Measurements from ENCODE around the gene SMIM3.
"Not testable (repeated sequence)": the region's sequence is repeated elsewhere in the genome, so short reads cannot be mapped to it uniquely, and the experiment has no call there.

The SMIM3 gene

DNA sequence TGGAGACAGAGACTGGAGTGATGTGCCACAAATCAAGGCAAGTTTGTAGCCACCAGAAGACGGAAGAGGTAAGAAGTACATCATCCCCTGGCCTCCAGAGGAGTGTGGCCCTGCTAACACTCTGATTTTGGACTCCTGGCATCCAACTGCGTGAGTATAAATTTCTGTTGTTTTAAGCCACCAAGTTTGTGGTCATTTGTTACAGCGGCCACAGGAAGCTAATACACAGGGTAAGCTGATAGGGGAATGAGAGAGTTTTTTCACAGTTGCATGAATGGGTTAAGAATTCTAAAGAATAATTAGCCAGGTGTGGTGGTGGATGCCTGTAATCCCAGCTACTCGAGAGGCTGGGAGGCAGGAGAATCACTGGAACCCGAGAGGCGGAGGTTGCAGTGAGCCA lies 25.8 kb downstream of the SMIM3 start:
- no peak for DNase-seq (ENCODE audit: extremely low read depth, low read depth)
- TF ChIP-seq, protein P1, sequence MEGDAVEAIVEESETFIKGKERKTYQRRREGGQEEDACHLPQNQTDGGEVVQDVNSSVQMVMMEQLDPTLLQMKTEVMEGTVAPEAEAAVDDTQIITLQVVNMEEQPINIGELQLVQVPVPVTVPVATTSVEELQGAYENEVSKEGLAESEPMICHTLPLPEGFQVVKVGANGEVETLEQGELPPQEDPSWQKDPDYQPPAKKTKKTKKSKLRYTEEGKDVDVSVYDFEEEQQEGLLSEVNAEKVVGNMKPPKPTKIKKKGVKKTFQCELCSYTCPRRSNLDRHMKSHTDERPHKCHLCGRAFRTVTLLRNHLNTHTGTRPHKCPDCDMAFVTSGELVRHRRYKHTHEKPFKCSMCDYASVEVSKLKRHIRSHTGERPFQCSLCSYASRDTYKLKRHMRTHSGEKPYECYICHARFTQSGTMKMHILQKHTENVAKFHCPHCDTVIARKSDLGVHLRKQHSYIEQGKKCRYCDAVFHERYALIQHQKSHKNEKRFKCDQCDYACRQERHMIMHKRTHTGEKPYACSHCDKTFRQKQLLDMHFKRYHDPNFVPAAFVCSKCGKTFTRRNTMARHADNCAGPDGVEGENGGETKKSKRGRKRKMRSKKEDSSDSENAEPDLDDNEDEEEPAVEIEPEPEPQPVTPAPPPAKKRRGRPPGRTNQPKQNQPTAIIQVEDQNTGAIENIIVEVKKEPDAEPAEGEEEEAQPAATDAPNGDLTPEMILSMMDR (IDR thresholded peaks at IDR 0.05; ENCODE audit: low read depth, low read length) = no peak

DNA sequence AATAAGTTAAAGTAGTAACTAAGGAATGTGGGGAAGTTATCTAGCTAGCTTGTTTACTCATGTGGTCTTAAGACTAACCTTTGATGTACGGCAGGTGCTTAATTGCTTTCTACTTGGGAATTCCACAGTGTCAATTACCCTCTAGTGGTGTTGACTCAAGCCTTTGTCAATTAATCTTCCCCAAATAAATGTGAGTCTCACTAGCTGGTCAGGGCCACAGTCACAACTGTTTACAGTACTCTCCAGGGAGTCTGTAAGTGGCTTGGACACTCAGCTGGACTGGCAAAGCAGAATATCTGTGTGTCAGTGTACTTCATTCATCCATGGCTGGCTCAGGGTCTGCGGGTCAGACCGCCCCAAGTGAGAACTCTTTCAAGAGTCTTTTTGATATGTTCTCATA lies 30.8 kb downstream of the SMIM3 start:
- no peak for DNase-seq (ENCODE audit: extremely low read depth, low read depth)
- TF ChIP-seq, protein P1 (IDR thresholded peaks at IDR 0.05; ENCODE audit: low read depth, low read length) = no peak

DNA sequence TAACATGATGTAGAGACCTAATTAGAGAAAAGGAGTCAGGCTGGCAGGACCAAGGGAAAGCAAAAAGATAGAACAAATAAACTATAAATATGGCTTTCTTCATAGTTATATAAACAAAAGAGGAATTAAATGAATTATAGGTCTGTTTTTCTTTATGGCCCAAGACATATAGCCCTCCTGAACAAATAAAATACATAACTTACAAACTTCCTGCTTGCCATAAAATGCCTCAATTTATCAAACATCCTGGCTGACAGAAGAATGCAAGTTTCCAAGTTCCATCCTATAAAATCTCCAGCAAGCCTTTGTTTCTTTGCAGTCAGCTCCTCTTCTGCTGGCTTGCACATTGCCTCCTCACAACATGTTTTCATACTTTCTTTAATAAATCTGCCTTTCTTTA lies 36.5 kb downstream of the SMIM3 start:
- DNase-seq (ENCODE audit: extremely low read depth, low read depth) = no peak
- TF ChIP-seq, protein P1 (IDR thresholded peaks at IDR 0.05; ENCODE audit: low read depth, low read length) = no peak

DNA sequence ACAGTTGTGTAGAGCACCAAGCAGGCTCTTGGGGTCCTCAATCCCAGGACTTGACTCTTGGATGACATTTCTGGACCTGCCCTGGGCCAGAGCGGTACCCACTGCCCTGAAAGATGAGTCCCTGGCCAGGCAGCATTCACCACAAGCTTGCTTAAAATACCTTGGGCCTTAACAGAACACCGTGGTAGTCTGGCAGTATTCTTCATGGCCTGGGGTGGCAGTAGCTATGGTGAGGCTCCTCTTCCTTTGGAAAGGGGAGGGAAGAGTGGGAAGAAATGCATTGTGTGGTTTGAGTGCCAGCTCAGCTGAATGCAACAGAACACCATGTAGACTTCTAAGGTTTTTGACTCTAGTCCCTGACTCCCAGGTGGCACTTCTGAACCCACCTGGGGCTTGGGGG lies 38.4 kb downstream of the SMIM3 start:
- TF ChIP-seq, protein P1 (IDR thresholded peaks at IDR 0.05; ENCODE audit: low read depth, low read length) = no peak
- DNase-seq (ENCODE audit: extremely low read depth, low read depth) = no peak

DNA sequence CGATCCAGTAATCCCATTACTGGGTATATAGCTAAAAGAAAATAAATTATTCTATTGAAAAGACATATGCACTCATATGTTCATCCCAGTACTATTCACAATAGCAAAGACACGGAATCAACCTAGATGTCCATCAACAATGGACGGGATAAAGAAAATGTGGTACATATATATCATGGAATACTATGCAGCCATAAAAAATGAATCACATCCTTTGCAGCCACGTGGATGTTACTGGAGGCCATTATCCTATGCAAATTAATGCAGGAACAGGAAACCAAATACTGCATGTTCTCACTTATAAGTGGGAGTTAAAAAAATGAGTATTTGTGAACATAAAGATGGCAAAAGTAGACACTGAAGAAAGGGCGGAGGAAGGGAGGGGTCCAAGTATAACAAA lies 51.2 kb downstream of the SMIM3 start:
- TF ChIP-seq, protein P1 (IDR thresholded peaks at IDR 0.05; ENCODE audit: low read depth, low read length) = no peak
- no peak for DNase-seq (ENCODE audit: extremely low read depth, low read depth)

DNA sequence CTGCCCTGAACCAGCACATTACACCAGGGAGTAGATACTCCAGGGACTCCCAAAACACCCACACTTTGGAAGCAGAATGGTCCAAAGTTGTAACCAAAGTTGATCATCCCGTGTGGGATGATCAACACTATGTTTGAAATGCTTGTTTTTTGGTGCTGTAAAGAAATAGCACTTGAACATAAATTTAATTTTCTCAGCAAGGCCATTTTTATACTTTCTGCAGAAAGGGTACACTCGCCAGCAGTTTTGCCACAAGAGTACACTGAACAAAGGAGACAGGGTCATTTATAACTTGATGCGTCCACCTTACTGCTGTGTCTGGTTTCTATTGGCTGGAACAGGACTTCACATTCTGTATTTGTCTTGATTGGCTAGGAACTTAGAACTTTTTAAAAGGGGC lies 53.3 kb downstream of the SMIM3 start:
- not testable (repeated sequence) for DNase-seq (ENCODE audit: extremely low read depth, low read depth)

DNA sequence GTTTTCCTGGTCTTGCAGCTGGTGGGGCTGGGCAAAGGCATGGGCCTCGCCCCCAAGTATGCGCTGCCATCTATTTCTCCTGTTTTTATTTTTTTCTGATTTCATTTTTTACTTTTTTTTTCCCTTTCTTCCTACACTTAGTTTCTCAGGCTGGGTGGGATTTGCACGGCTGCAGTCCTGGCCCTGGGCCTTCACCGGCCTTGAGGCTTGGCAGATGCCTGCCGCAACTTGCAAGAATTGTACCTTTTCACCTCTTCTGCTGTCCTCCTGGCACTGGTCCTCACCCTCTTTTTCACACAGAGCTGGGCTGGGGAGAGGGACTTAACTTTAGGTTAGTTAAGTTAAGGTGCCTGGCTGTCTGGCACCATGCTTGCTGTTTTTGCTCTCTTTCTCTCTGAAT lies 57.5 kb downstream of the SMIM3 start:
- DNase-seq (ENCODE audit: extremely low read depth, low read depth) = no peak
- TF ChIP-seq, protein P1 (IDR thresholded peaks at IDR 0.05; ENCODE audit: low read depth, low read length) = no peak

DNA sequence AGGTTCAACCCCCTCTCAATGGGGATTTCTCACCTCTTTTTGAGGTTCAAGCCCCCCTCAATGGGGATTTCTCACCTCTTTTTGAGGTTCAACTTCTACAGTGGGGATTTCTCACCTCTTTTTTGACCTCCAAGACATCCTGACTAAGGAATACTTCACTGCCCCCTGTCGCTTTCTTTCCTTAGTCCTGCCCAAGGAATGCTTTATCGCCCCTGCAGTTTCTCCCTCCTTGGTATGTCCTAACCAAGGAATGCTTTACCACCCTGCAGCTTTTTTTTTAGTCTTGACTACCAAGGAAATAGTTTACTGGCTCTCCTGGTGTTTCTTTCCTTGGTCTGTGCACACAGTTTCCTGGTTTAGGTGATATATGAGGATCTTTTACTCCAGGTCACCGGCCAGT lies 58.1 kb downstream of the SMIM3 start:
- no peak for DNase-seq (ENCODE audit: extremely low read depth, low read depth)

DNA sequence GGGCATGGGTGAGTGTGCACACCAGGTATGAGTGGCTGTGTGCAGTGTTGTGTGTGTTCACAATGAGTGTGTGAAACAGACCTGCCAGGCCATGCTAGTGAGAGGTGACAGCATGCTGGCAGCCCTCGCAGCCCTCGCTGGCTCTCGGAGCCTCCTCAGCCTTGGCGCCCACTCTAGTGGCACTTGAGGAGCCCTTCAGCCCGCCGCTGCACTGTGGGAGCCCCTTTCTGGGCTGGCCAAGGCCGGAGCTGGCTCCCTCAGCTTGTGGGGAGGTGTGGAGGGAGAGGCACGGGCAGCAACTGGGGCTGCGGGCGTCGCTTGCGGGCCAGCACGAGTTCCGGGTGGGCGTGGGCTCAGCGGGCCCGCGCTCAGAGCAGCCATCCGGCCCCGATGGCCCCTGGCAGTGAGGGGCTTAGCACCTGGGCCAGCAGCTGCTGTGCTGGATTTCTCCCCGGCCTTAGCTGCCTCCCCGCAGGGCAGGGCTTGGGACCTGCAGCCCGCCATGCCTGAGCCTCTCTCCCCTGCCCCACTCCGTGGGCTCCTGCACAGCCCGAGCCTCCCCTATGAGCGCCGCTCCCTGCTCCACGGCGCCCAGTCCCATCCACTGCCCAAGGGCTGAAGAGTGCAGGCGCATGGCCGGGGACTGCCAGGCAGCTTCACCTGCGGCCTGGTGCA lies 66.8 kb downstream of the SMIM3 start:
- DNase-seq (ENCODE audit: extremely low read depth, low read depth) = not testable (repeated sequence)

More for the DNA sequence above, 58.1 kb downstream of the SMIM3 start:
- TF ChIP-seq, protein P1 (IDR thresholded peaks at IDR 0.05; ENCODE audit: low read depth, low read length) = no peak

DNA sequence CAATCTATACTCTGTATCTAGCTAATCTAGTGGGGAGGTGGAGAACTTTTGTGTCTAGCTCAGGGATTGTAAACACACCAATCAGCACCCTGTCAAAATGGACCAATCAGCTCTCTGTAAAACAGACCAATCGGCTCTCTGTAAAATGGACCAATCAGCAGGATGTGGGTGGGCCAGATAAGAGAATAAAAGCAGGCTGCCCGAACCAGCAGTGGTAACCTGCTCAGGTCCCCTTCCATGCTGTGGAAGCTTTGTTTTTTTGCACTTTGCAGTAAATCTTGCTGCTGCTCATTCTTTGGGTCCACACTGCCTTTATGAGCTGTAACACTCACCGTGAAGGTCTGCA lies 67.7 kb downstream of the SMIM3 start, which contains the start of gene IRGM:
Gene IRGM (plus strand): TSS at position 214 of the 346 bp plus-strand sequence. CDS start 1,603 bp downstream, outside the sequence.
- DNase-seq (ENCODE audit: extremely low read depth, low read depth) = not testable (repeated sequence)
